Pancreas (tissue), 10 donors: ENCODE results near the gene BLVRB. TPM values are rescaled to one million over a fixed set of nuclear protein-coding genes. Genes with fewer than 3 reads are reported as not detected.

ENCODE experiments used
- ATAC-seq, 4 donors: fragments of 200-7000 bp; cut with Tn5 transposase; one replicate each; pipeline versions ENCODE4 v1.8.0 to v1.9.1; 2020; ENCODE audit warnings: mild to moderate bottlenecking in 4 of 4, moderate library complexity in 4 of 4
- DNase-seq, 6 donors: peaks; one replicate each; pipeline ENCODE4 v3.0.0-alpha.2; 2020
- FAIRE-seq: peaks from 2 replicates; lab custom pipeline; 2012; peaks lifted over from hg19 to GRCh38; lab: Jason Lieb, UNC
- H3K27ac ChIP-seq, 4 donors: fragments of 200-600 bp; sonication (generic); 1 replicate in 3 of 4; 2 replicates in 1 of 4; pipeline versions ENCODE4 v1.5.0 to v1.8.0; 2020
- H3K27me3 ChIP-seq, 4 donors: fragments of 200-600 bp; one replicate each; pipeline ENCODE4 v1.8.0; 2021
- H3K36me3 ChIP-seq, 3 donors: fragments of 200-600 bp; sonication (generic) in 1 of 3; one replicate each; pipeline versions ENCODE4 v1.5.0 to v1.8.0; 2020 to 2021
- H3K4me1 ChIP-seq, 3 donors: fragments of 200-600 bp; one replicate each; pipeline ENCODE4 v1.8.0; 2021
- H3K4me3 ChIP-seq, 4 donors: fragments of 200-600 bp; sonication (generic) in 2 of 4; one replicate each; pipeline versions ENCODE4 v1.5.0 to v1.8.0; 2020 to 2021
- H3K9me3 ChIP-seq, 4 donors: fragments of 200-600 bp; one replicate each; pipeline ENCODE4 v1.8.0; 2021
- CTCF ChIP-seq, 4 donors: fragments of 200-600 bp; sonication (generic) in 3 of 4; IDR thresholded peaks; one replicate each; pipeline versions ENCODE4 v1.5.0 to v1.8.0; 2021; ENCODE audit warnings: antibody characterized with exemption in 4 of 4
- WGBS, 2 donors: extraction: QIAGEN DNeasy Blood & Tissue Kit; methylation state at CpG; one replicate each; pipeline ENCODE4 v1.1.7; 2013; 5-methylcytosine and 5-hydroxymethylcytosine counted together
- intact Hi-C, 3 donors: fragments of 100-400 bp; cut with DNase I; formaldehyde crosslinking; loops; one replicate each; pipeline versions ENCODE4 v1.11.1 to v1.14.2; 2022
- polyA plus RNA-seq, 2 donors: library from polyadenylated mRNA; stranded (reverse); fragments of 200-250 nt; gene quantifications; one replicate each; pipeline ENCODE4 v1.2.3, GENCODE V29; 2013
- total RNA-seq, 6 donors: library from RNA; stranded (reverse); fragmentation: NEBNext Ultra II Directional in 4 of 6; extraction: Animal tissue kit (Norgen Biotek cat#: 25700) in 4 of 6; gene quantifications; one replicate each; pipeline versions ENCODE4 v1.2.1 to v1.2.4, GENCODE V29; 2021 to 2023
- donor health status: healthy with polysubstance abuse.
- donor health status: DM: no; HTN: no; CAD: no; lungs with moderate emphysema.
- donor health status: DM: no; HTN: no; CAD: no.
- donor health status: control.
- donor health status: control.
- donor health status: Bipolar disorder and iron deficiency.
- donor health status: DM: yes; HTN: yes; CAD: no.
- donor health status: DM: no; HTN: no; CAD: no.
- donor health status: DM: no; HTN: no; CAD: no.
- donor health status: DM: yes; HTN: yes; CAD: no.

The BLVRB gene
- total and polyA plus RNA-seq, 8 donors, result 24.1 to 49.4 (median 37.4) TPM

- DNase-seq (no peak), ATAC-seq (no peak), FAIRE-seq (no peak)
- H3K27ac ChIP-seq, result peak overlapping the region; percentile 94 to 99 (median 98)
- TF ChIP-seq CTCF (IDR thresholded peaks at IDR 0.05), result no peak
- no peaks in the 10 kb centered on the region for H3K36me3 ChIP-seq
- peaks cover 0 to 18% (median 5%) of the 10 kb centered on the region in 3 donors for H3K4me1 ChIP-seq
- H3K9me3 ChIP-seq, result no peaks in the 10 kb centered on the region
- H3K27me3 ChIP-seq, result no peaks in the 10 kb centered on the region
- intact Hi-C loops, result no loop called here
- H3K4me3 ChIP-seq, result peak overlapping the region in 1 of 4 donors; percentile 60
- WGBS, 2 donors, result 77% methylated on average over 16 of the region's 16 CpGs
Observed at GRCh38 chr19:40421993-40422747, 43.4 kb downstream of the BLVRB start.

DNA sequence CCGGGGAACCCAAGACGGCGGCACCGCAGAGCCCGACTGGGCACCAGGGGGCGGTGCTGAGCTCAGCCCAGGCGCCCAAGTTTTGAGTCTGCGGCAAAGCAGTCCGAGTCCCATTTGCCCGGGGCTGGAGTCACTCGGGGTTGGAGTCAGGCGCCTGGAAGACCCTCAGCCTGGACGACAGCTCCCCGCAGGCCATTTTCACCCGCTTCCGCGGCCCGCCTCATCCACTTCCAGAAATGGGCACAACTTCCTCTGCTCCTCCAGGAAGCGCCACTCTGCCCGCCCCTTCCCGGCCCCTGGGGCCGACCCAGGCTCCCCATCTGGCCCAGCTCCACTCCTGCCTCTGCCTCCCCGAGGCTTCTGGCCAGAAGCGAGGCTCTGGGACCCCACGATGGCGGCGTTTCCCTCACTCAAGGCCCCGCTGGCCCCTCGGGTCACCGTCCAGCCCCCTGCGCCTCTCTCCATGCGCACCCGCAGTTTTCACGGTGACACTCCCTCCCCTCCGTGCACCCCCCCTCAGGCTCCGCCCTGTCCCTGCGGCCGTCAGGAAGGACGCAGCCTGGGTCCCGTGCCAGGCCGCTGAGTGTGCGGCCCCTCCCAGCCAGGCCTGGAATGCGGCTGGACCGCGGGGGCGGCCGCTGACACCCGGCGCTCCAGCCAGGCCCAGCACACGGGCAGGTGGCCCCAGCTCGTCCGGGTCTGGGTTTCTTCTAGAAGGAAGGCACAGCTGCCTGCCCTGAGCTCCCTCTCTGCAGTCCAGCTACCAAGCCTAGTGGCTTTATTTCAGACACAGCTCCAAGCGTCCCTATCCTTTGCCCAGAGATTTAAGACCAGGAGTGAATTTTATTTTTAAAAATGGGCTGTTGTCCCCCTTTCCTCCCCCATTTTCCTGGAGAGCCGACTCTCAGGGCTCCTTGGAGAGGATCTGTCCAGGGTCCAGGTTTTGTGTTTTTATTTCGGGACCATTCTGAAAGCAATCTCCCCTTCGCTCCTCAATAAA lies 44.5 kb downstream of the BLVRB start:
- FAIRE-seq (no peak), ATAC-seq (peak; percentile 77 to 86 (median 82)), DNase-seq (peak; percentile 93 to 97 (median 94))
- no peaks in the 10 kb centered on the region for H3K27me3 ChIP-seq
- H3K36me3 ChIP-seq, result no peaks in the 10 kb centered on the region
- peaks cover 0 to 18% (median 5%) of the 10 kb centered on the region in 3 donors for H3K4me1 ChIP-seq
- intact Hi-C loops, result no loop called here
- peak; percentile 87 to 95 (median 90) for TF ChIP-seq CTCF (IDR thresholded peaks at IDR 0.05)
- 2 to 3% methylated on average over 49 to 56 of the region's 56 CpGs for WGBS, 2 donors
- peak overlapping the region; percentile 94 to 99 (median 98) for H3K27ac ChIP-seq
- peak overlapping the region; percentile 42 to 60 (median 56) for H3K4me3 ChIP-seq
- H3K9me3 ChIP-seq, result no peaks in the 10 kb centered on the region

GRCh38 chr19:40420451-40420765 lies 45.1 kb downstream of the BLVRB start:
- TF ChIP-seq CTCF (IDR thresholded peaks at IDR 0.05), result no peak
- no peak for DNase-seq
- peak overlapping the region; percentile 42 to 60 (median 56) for H3K4me3 ChIP-seq
- peak overlapping the region; percentile 94 to 99 (median 98) for H3K27ac ChIP-seq
- peaks cover 0 to 18% (median 5%) of the 10 kb centered on the region in 3 donors for H3K4me1 ChIP-seq
- ATAC-seq, result no peak
- H3K36me3 ChIP-seq, result no peaks in the 10 kb centered on the region
- 42 to 44% methylated on average over 14 of the region's 14 CpGs for WGBS, 2 donors
- intact Hi-C loops, result no loop called here
- FAIRE-seq, result no peak
- H3K9me3 ChIP-seq, result no peaks in the 10 kb centered on the region
- no peaks in the 10 kb centered on the region for H3K27me3 ChIP-seq

DNA sequence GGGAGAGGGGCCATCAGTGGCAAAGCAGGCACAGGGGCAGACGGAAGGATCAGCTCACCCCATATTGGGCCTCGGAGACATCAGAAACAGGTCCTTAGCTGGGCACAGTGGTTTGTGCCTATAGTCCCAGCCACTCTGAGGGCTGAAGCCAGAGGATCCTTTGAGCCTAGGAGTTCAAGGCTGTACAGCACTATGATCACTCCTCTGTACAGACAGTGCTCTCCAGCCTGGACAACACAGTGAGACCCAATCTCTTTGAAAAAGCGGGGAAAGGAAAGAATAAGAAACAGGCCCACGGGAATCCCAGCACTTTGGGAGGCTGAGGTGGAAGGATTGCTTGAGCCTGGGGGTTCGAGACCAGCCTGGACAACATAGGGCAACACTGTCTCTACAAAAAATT lies 45.8 kb downstream of the BLVRB start:
- Histone ChIP-seq H3K36me3 (no peaks in the 10 kb centered on the region), H3K9me3 (no peaks in the 10 kb centered on the region), H3K27me3 (no peaks in the 10 kb centered on the region), H3K27ac (no peak overlapping the region), H3K4me1 (peaks cover 0 to 18% (median 5%) of the 10 kb centered on the region in 3 donors), H3K4me3 (no peak overlapping the region)
- no peak for DNase-seq
- 74 to 84% methylated on average over 5 of the region's 5 CpGs for WGBS, 2 donors
- no peak for FAIRE-seq
- intact Hi-C loops, result no loop called here
- no peak for ATAC-seq
- no peak for TF ChIP-seq CTCF (IDR thresholded peaks at IDR 0.05)
